MV-4-11 (cell line): ENCODE results near the gene ANAPC7.
"Not testable (repeated sequence)": the region's sequence is repeated elsewhere in the genome, so short reads cannot be mapped to it uniquely, and the experiment has no call there.

Source experiments
- DNase-seq: peaks from one replicate; lab custom pipeline; 2025; lab: John Stamatoyannopoulos, UW

Gene ANAPC7, protein sequence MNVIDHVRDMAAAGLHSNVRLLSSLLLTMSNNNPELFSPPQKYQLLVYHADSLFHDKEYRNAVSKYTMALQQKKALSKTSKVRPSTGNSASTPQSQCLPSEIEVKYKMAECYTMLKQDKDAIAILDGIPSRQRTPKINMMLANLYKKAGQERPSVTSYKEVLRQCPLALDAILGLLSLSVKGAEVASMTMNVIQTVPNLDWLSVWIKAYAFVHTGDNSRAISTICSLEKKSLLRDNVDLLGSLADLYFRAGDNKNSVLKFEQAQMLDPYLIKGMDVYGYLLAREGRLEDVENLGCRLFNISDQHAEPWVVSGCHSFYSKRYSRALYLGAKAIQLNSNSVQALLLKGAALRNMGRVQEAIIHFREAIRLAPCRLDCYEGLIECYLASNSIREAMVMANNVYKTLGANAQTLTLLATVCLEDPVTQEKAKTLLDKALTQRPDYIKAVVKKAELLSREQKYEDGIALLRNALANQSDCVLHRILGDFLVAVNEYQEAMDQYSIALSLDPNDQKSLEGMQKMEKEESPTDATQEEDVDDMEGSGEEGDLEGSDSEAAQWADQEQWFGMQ

DNA sequence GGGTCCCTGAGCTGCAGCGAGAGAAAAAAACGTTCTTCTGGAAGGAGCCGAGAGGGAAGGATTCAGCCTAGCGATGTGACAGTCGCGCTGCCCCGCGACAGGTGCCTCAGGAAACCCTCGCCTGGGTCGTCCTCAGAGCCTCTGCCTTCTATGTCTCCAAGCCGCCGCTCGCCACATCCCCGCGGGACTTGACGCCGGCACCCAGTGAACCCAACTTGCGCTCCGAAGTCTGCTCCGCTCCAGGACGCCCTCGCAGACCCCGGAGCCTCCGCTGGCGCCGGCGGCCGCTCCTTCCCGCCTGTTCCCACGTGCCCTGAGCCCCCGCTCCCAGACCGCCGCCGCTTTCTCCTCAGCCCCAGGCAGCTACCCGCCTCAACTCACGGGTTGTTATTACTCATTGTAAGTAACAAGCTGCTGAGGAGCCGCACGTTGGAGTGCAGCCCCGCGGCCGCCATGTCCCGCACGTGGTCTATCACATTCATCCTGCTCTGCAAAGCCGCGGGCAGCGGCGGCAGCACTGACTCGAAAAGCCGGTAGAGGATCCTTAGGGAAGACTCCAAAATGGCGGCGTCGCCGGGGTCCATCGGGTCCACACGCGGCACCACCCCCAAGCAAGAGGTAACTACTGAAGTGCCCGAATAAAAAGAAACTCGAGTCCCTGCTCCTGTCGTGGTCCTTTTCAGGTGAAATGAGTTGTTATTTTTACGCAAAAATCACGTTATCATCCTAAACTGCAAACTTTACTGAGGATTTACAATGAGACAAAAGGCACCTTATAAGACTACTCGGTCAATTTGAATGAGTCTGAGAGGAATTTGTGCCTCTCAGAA is at the start of gene ANAPC7:
Gene ANAPC7, minus strand, starts transcription at position 563 of the 830 bp plus-strand sequence. Its CDS starts 81 bp downstream, at position 482.
- DNase-seq, result peak; percentile 81

DNA sequence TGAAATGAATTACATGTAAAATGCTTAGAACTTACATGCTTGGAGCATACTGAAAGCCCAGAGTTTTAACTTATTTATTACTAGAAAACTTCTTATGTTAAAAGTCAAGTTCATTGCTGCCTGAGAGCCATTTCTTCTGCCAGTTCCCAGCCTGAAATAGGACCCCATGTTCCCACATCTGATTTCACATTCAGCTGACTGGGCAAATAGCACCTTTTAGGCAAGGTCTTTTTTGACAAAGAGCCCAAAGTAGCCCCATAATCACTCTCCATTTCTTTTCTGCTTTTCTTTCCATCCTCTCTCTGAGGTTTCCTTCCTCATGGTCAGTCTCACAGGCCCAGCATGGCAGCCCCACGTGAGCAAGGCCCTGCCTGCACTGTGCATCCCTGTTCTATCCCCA is 47.8 kb upstream of the ANAPC7 start:
- no peak for DNase-seq

DNA sequence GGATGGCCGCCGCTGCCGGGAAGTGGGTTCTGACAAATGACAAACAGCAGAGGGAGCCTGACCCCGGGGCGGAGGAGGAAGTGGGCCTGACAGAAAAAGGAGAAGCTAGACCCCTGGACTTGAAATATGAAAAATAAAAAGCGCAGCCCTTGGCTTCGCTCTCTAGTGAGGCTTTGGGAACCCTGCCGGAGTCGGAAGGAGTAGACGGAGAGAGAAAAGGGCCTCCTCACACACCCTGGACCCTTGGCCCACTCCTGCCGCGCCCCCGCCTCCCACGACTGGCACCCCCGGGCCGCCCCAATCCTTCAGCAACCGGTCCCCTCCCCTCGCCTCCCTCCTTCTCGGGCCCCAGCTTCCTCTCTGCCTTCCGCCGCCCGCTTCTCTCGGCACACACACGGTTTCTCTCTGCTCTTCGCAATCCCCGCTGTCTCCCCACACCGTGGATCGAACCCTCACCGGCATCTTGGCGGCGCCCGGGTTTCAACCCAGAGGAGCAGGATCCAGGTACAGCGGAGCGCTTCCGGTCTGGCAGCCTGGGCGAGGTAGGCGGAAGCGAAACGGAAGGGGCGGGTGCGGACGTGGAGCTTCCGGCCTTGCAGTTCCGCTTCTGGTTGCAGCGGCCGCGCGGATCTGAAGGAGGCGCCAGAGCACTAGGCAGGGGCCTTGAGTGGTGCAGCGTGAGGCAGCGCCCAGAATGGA is 46.4 kb upstream of the ANAPC7 start, which contains the start of gene ARPC3:
Gene ARPC3, minus strand, starts transcription at position 539 of the 699 bp plus-strand sequence. Its CDS starts 77 bp downstream, at position 462.
- DNase-seq, result peak; percentile 94

DNA sequence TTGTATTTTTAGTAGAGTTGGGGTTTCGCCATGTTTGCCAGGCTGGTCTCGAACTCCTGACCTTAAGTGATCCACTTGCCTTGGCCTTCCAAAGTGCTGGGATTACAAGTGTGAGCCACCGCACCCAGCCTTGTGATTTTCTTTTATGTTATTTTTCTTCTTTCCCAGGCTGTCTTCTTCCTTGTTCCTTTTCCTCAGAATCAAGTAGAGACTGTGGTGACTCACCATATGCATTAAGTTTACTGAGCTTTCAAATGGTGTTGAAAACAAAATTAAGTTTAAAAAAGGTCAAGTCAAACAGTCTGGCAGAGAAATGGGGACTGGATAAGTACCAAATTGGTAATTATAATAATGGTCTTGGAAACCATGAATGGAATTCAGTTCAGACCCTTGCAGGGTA is 40.9 kb upstream of the ANAPC7 start:
- DNase-seq, result no peak

DNA sequence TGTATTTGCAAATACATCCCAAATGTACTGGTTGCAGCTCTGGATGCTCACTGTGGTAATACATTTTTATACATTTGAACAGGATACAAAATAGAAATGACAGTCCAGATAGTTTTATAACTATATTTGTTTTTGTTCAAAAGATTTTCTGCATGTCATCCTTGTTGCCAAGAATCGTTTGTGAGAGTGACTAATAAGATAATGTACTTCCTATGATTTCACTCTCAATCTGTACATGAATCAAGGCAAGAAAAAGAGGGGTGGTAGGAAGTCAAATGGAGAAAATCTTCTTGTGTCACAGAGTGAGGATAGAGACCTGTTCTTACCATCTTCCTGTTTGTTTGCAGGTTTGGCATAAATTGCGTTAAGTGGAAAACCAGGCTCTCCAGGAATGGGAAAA is 32.7 kb upstream of the ANAPC7 start:
- DNase-seq, result no peak

DNA sequence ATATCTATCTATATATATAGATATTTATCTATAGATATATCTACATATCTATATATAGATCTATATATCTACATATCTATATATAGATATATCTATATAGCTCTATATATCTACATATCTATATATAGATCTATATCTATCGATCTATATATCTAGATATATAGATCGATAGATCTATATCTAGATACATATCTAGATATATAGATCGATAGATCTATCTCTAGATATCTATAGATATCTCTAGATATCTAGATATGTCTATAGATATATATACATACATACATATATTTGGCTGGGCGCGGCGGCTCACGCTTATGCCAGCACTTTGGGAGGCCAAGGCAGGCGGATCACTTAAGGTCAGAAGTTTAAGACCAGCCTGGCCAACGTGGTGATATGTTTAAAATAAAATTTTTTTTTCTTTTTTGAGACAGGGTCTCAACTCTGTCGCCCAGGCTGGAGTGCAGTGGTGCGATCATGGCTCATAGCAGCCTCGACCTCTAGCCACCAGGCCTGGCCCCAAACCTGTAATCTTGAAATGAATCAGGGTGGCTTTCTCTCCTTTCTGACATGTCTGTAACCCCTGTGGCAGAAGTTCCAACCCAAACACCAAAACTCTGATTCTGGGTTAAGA is 28.6 kb upstream of the ANAPC7 start:
- DNase-seq, result no peak

DNA sequence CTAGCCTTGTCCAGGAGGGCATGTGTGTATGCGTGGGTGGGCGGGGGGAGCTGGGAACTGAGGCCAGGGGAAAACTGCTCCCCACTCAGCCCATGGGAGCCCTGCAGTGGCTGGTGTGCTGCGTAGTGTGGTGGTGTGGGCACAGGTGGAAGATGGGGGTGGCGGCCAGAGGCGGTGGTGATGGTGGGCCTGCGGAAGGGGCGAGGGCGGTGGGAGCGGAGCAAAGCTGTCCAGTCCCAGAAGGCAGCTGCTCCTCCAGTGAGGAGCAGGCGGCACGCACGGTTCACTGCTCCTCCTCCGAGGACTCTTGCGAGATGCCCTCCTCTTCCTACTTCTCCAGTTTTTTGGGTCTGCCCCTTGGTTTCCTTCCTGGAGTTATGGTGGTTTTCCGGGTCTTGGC is 26.2 kb upstream of the ANAPC7 start:
- not testable (repeated sequence) for DNase-seq

DNA sequence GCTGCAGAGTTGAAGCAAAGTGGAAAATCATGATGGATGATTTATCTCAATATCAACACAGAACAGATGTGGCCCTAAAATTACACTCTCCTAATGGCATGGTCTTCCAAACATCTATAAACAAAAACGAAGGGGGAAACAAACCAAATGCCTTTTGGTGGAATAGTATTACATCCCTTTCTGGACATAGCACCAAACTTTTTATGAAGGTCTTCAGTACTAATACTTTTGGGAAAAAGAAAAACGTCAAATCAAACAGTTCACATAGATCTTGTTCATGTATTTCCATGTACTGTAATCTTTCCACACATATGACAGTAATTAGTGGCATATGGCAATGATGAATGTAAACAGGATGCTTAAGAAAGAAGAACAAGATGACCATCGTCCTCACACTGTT is 22.9 kb upstream of the ANAPC7 start:
- no peak for DNase-seq

DNA sequence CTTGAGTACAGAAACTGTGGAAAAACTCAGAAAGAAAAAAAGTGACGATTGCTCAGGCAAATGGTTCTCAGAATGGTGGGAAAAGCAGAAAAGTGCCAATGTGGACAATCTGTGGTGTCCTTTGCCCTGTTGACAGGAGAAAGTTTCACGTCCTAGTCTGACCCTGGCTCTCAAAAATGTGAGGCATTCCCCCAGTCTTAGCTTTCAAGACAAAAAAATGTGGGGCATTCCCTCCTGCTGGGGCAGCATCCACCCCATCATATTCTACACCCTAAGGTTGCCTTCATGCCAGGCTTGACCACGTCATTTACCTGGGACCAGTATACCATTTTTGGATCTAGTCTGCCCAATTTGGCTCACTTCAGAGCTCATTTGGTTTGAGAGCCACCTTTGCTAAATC is 20.7 kb upstream of the ANAPC7 start:
- no peak for DNase-seq

DNA sequence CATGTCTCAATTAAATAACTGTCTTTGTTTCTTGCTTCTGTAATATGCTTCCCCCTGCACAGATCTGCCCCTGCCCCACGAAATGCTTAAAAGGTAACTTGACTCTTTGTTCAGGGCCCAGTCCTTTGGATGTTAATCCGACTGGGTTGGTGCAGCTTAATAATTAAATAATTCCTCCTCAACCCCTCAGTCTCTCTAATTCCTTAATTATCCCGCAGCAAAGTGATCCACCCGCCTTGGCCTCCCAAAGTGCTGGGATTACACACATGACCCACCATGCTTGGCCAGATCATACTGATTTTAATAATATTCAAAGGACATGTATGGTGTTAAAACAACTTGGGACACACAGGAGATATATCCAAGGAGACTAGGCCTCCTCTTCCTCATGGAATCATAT is 18.2 kb upstream of the ANAPC7 start:
- DNase-seq, result no peak

DNA sequence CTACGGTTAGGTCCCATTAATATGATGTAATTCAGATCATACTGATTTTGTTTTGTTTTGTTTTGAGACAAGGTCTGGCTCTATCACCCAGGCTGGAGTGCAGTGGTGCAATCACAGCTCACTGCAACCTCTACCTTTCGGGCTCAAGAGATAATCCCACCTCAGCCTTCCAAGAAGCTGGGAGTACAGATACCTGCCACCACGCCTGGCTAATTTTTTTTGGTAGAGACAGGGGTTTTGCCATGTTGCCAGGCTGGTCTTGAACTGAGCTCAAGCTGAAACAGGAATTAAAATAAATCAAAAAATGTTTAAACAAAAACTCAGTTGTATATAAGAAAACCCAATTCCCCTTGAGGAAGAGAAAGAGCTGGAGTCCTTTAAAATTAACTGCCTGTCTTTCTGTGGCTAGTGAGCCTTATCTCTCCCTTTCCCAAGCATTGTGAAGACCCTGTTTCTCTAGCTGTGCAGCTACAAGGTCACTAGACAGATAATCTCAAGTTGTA is 17.7 kb upstream of the ANAPC7 start:
- no peak for DNase-seq

DNA sequence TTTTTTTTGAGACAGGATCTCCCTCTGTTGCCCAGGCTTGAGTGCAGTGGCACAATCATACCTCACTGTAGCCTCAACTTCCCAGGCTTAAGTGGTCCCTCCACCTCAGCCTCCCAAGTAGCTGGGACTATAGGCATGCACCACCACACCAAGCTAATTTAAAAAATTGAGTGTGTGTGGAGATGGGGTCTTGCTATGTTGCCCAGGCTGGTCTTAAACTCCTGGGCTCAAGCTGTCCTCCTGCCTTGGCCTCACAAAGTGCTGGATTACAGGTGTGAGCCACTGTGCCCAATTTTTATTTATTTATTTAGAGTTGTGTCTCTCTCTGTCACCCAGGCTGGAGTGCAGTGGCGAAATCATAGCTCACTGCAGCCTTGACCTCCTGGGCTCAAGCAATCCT is 17.1 kb upstream of the ANAPC7 start:
- DNase-seq, result not testable (repeated sequence)

DNA sequence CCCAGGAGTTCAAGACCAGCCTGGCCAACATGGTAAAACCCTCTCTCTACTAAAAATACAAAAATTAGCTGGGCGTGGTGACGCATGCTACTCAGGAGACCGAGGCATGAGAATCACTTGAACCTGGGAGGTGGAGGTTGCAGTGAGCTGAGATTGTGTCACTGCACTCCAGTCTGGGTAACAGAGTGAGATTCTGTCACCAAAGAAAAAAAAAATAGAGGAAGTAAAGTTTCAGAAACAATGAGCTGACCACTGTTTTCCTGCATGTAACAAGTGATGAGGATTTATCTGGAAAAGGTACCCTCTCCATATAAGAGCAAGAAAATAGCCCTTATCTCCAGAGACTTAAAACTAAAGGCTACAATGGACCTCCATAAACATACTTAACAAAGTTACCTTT is 13.6 kb upstream of the ANAPC7 start:
- DNase-seq, result peak; percentile 74

DNA sequence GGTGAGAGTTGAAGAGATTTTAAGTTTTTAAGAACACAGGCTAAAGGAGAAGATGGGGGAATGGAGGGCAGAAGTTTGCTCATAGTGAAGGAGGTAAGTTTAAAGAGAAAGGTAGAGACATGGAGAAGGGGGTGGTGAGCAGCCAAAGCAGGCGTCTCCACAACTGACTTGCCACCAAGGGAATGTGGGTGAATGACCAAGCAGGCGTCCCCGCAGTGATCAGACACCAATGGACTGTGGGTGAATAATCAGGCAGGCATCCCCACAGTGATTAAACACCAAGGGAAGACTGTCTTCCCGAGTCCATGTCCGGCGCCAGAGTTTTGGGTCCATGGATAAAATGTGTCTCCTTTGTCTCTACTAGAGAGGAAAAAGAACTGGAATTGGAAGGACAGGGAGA is 6.6 kb upstream of the ANAPC7 start:
- DNase-seq, result not testable (repeated sequence)

DNA sequence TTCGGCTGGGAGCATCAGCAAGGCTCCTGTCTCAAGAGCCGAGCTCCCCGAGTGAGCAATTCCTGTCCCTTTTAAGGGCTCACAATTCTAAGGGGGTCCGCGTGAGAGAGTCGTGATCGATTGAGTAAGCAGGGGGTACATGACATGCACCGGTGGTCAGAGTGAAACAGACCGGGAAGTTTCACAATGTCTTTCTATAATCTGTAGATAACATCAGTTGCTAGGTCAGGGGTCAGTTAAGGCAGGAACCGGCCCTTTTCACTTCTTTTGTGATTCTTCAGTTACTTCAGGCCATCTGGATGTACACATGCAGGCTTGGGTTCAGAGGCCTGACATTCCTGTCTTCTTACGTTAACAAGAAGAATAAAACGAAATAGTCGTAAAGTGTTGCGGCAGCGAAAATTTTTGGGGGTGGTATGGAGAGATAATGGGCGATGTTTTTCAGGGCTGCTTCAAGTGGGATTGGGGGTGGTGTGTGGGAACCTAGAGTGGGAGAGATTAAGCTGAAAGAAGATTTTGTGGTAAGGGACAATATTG is 1.7 kb upstream of the ANAPC7 start:
- DNase-seq, result peak; percentile 21

DNA sequence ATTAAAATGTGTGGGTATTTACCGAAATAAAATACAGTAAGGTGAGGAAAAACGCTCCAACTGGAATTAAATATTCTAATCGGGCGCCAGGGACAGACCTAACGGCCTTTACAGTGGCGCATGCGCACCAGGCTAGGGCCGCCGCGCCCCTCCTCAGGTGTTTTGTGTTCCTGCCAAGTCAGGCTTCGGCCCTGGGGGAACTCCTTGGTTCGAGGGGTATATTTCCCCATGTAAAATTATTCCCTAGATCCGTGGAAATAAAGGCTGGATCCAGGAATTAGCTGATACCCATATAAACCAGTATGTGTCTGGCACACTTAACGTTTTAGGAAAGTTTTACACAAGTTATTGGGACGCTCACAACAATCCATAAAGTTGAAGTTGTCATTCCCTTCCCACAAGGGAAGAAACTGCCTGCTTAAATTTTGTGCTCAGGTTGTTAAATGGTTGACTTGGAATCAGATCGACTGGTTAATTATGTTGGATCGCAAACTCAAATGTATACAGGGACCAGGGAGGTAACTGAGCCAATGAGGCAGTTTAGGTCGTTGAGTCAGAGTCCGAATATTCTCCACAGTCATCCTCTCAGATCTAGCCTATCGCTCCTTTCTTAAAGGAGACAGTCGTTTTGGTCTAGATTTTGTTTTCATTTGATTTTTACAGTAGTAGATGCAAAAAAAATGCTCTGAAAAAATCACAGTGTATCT is 621 bp upstream of the ANAPC7 start:
- peak; percentile 66 for DNase-seq

DNA sequence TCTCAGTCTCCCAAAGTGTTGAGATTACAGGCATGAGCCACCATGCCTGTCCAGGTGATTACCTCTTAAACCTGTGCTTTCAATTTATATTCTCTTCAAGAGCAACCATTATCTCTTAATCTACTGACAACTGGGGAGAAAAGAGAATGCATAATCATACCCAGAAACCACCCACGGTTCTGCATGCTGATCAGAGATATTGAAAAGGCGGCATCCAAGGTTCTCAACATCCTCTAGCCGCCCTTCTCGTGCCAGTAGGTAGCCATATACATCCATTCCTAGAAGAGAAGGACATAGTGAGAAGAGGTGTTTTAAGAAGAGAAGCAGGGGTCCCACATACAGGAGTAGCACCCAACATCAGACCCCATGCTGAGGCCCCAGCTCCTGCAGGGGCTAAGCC is 20.8 kb downstream of the ANAPC7 start:
- DNase-seq, result no peak

DNA sequence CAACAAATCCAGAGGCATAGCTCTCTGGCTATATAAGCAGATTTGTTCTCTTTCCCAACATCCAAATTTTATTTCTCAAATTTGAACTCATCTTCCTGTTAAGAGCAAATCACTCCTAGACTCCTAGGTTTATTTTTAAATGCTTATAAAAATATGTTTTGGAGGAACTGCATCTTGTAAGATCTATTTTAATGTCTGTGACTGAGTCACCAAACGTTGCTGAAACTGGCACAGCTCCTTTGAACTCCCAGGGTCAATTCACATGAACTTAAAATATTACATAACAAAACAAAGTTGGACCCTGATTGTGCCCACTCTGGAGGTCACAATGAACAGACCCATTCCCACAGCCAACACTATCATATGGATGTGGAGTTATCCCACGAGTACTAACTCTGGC is 23.9 kb downstream of the ANAPC7 start:
- DNase-seq, result peak; percentile 49

DNA sequence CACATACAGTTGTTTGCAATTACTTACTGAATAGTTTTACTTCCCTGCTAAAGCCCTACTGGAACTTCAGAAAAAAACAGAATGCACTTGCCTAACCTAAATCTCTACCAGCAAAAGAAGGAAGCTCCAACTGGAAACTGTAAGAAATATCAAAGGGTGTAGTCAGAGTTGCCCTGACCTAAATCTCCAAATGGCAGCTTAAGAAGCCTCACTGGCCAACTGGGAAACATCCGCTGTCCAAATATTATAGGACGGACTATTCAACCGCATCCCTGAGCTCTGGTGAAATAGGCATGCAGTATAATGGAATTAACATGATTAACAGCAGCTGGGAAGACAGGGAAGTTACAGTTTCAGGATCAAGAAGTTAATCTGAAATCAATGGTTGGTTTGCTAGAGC is 24.3 kb downstream of the ANAPC7 start:
- DNase-seq, result peak; percentile 91

DNA sequence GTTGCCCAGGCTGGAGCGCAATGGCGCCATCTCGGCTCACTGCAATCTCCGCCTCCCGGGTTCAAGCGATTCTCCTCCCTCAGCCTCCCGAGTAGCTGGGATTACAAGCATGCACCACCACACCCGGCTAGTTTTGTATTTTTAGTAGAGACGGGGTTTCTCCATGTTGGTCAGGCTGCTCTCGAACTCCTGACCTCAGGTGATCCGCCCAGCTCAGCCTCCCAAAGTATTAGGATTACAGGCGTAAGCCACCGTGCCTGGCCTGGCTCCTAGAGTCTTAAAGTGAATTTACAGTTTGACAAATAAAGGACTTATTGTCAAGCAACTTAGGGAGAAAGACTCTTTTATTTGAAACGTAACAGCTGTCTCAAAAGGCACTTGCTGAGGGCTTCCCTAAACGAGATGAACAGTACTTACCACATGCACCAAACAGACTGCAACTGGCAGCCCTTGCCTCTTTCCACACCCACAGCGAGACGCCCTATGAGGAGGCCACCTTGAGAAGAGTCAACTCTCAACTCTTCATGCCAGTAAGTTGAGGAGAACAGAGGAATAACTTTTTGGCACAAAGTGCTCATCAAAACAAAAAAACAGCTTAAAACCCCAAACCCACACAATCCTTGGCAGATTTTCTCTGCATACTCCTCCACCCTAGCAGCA is 25.2 kb downstream of the ANAPC7 start:
- DNase-seq, result peak; percentile 25
